ENCODE data around the gene AP4B1. TPM values are rescaled to one million over a fixed set of nuclear protein-coding genes. Genes with fewer than 3 reads are reported as not detected.

AP4B1 gene
- total RNA-seq (2022; extraction: Qiagen RNA extraction; ENCODE audit: low read depth), result 9.2 to 10.9 TPM (median 10.0 TPM) in 5 replicates

DNA sequence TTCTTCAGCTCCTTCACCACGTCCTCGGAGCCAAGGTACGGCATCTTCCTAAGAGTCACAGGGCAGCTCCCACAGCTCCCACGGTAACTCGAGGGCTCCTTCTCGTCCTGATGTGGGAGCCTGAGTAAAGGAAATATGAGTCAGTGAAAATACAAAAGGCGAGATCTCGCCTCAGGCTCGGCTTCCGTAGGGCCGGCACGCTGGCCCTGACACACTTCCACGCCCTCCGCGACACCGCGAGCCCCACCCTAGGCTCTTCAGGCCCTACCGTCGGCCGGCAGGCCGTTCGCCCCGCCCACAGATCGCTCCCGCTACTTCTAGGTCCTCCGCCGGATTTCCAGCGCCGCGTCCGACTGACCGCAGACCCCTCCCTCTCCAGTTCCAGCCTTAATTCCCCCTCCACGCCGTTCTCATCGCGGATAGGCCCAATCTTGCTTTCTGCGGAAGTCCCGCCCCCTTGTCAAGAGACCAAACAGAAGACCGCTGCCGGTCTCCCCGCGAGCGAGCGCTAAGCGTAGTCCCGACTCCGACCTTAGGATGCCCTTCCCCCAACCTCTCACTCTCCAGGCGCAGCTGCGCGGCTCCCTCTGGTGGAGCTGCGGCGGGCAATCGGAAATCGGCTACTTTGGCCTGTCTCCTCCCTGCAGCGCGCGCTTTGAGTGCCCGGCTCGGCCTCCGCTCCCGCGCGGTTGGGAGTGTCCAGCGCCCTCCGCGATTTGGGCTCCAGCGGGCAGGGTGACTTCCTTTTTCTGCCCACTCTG is at the start of gene AP4B1, which contains the start of gene DCLRE1B:
Gene AP4B1 (minus strand): TSS at position 126 of the 761 bp plus-strand sequence. CDS start 82 bp downstream, at position 44.
Gene DCLRE1B (plus strand): TSS at position 653 of the 761 bp plus-strand sequence. CDS start 261 bp downstream, outside the sequence.

DNA sequence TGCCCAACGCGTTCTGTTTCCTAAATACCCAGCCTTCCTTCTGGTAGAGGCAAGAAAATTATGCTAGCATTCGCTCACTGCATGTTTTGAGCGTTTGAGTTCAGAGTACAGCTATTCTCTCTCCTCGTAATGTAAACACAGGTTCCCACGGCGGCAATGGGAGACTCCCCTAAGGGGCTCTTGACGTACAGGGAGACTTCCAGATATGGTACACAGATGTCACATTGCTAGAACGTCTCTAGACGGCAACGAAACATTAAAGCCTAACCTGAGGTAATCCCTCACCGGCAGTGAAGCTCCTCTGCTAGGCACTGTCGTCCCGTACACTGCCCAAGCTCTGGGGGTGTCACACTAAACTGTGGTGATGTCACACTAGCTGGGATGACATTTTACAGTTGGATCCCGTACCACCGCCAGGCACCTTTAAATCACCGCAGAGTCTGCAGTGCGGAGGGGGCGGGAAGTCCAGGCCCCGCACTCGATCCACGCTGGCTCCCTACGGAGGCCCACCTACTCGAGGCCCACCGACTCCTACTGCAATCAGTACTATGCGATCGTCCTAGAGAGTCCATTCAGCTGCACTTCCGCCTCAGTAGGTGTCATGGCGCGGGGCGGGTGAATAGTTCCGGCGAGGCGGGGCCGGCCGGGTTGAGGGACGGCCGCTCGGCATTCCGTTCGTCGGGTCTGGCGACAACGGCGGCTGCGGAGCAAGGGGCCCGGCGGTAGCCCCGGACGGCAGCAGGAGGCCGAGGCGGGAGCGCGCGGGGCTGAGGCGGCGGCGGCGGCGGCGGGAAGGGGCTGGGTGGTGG is 24.5 kb upstream of the AP4B1 start, which contains the start of gene HIPK1:
Gene HIPK1 (plus strand): TSS at position 384 of the 809 bp plus-strand sequence.

DNA sequence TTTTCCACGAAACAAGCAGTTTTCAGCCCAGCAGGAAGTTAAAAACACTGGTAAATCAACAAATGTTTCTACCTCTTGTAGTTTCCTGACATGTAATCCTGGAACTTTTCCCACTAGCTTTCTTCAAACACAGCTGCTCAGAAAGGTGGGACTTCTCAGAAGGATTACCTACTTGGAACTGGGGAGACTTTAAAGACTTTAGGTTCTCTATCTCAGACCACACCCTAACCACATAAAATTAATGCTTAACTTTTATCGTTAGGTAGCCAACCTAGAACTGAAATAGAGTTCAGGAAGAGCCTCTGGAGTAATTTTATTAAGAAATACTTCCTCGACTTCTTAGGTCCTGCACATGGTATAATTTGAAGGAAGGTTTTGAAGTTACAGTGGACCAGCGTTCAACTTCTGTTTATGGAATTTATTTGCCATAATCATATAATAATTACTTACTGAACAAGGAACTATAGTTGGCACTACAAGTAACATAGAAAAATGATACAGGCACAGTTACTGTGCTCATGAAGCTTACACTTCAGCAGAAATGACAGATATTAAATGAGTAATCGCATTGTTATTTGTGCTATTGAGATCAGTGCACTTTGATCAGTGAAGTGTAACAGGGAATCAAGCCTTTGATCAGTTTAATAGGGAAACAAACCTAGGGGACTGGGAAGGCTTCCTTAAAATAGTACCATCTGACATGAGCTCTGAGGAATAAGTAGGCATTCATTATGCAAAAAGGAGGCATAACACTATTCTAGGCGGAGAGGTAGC is 17.0 kb downstream of the AP4B1 start, which contains the start of gene BCL2L15:
Gene BCL2L15 (minus strand): TSS at position 180 of the 774 bp plus-strand sequence. CDS start 206 bp downstream, outside the sequence.

DNA sequence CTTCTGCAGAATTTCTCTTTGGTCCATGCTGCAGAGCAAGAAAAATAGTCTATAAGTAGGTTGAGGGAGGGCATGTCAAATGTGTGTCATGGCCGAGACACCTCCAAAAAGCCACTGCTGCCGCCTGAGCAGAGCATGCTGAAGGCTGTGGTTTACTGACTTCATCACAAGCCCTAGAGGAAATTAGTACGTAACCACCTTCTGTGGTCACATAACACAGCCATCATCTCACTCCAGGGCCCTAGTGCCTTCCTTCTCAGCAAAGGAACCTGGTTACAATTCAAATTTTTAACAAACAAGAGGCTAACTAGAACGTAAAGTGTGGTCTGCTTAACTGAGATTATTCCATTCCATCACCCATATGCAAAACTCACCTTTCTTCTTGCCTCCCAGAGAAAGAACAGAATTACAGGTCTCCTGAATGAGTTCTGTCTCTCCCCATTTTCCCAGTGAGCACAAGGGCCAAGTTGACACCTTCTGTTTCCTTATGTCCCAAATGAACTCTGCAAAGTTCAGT is 32.9 kb downstream of the AP4B1 start, which contains the start of gene PTPN22:
Gene PTPN22 (minus strand): TSS at position 116 of the 517 bp plus-strand sequence.

Other genes with a start within 250 kb of the AP4B1 start
- gene PHTF1, start 145.3 kb downstream of the AP4B1 start, total RNA-seq (2022; extraction: Qiagen RNA extraction; ENCODE audit: low read depth), result 14.5 to 17.8 TPM (median 16.2 TPM) in 5 replicates
- gene RSBN1, start 92.3 kb downstream of the AP4B1 start, total RNA-seq (2022; extraction: Qiagen RNA extraction; ENCODE audit: low read depth), result 3.4 to 3.9 TPM (median 3.8 TPM) in 5 replicates
- gene PTPN22, start 33.1 kb downstream of the AP4B1 start, total RNA-seq (2022; extraction: Qiagen RNA extraction; ENCODE audit: low read depth), result 0.07 TPM in 1 of 5 replicates, not detected in the others
- 0.36 to 0.94 TPM (median 0.62 TPM) in 5 replicates for gene BCL2L15, start 17.2 kb downstream of the AP4B1 start, total RNA-seq (2022; extraction: Qiagen RNA extraction; ENCODE audit: low read depth)
- gene DCLRE1B, start 527 bp upstream of the AP4B1 start, total RNA-seq (2022; extraction: Qiagen RNA extraction; ENCODE audit: low read depth), result 8.5 to 10.2 TPM (median 9.2 TPM) in 5 replicates
- 13.7 to 16.5 TPM (median 15.7 TPM) in 5 replicates for gene HIPK1, start 24.5 kb upstream of the AP4B1 start, total RNA-seq (2022; extraction: Qiagen RNA extraction; ENCODE audit: low read depth)
- 3.7 to 4.8 TPM (median 4.0 TPM) in 5 replicates for gene OLFML3, start 74.7 kb upstream of the AP4B1 start, total RNA-seq (2022; extraction: Qiagen RNA extraction; ENCODE audit: low read depth)
- gene SYT6, start 249.1 kb upstream of the AP4B1 start, total RNA-seq (2022; extraction: Qiagen RNA extraction; ENCODE audit: low read depth), result 0.29 to 0.72 TPM (median 0.49 TPM) in 5 replicates

All from A549 treated with RU486 at 1 μM for 4 hours (cell line).